Measurements from ENCODE around the gene ABCC1. TPM values are rescaled to one million over a fixed set of nuclear protein-coding genes. Genes with fewer than 3 reads are reported as not detected.

Gene ABCC1
- polyA plus RNA-seq, 1 experiment, result 69.7 TPM

- DNase-seq (ENCODE audit: low read depth, low spot score), result no peak
- H3K9me3 ChIP-seq (ENCODE audit: control insufficient read depth, insufficient read depth, low read length), result no peaks in the 10 kb centered on the region
- no peak for TF ChIP-seq CTCF (IDR thresholded peaks at IDR 0.05; ENCODE audit: low read depth, low read length)
- no peak overlapping the region for H3K4me3 ChIP-seq (ENCODE audit: low read depth, low read length)
- ChIA-PET CTCF (no interaction called here), POLR2A (no interaction called here)
- no peak overlapping the region for H3K27ac ChIP-seq (ENCODE audit: low read depth, low read length)
- no peaks in the 10 kb centered on the region for H3K27me3 ChIP-seq (ENCODE audit: control insufficient read depth, insufficient read depth, low read length)
These were observed 64.4 kb downstream of the ABCC1 start for GRCh38 chr16:16013812-16014211.

GRCh38 chr16:16014329-16015224, 65.2 kb downstream of the ABCC1 start:
- DNase-seq (ENCODE audit: low read depth, low spot score), result no peak
- H3K9me3 ChIP-seq (ENCODE audit: control insufficient read depth, insufficient read depth, low read length), result no peaks in the 10 kb centered on the region
- H3K4me3 ChIP-seq (ENCODE audit: low read depth, low read length), result no peak overlapping the region
- ChIA-PET CTCF (no interaction called here), POLR2A (interaction anchor here (0.7 kb wide), 1 partner anchor 37 kb away, joined by 7 read pairs; no protein-coding TSS in a partner anchor)
- no peaks in the 10 kb centered on the region for H3K27me3 ChIP-seq (ENCODE audit: control insufficient read depth, insufficient read depth, low read length)
- peak overlapping the region; percentile 47 for H3K27ac ChIP-seq (ENCODE audit: low read depth, low read length)
- no peak for TF ChIP-seq CTCF (IDR thresholded peaks at IDR 0.05; ENCODE audit: low read depth, low read length)

DNA sequence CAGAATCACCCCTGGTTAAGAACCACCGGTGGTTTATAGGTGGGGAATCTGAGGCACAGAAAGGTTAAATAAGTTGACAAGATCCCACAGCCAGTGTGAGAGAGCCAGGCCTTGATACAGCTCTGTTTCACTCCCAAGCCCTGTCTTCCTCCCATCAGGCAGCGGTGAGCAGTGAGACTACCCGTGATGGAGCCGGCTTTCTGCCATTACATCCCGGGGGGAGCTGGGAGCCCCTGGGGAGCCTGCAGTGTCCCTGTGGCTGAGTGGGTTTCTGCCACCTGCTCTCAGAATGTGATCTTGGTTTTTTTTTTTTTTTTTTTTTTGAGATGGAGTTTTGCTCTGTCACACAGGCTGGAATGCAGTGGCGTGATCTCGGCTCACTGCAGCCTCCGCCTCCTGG, 66.4 kb downstream of the ABCC1 start:
- CTCF ChIA-PET, result no interaction called here

GRCh38 chr16:16016388-16016964, 67.1 kb downstream of the ABCC1 start:
- ChIA-PET POLR2A (interaction anchor here (0.5 kb wide), 1 partner anchor 36 kb away, joined by 3 read pairs; no protein-coding TSS in a partner anchor), CTCF (no interaction called here)
- no peak for DNase-seq (ENCODE audit: low read depth, low spot score)
- TF ChIP-seq CTCF (IDR thresholded peaks at IDR 0.05; ENCODE audit: low read depth, low read length), result no peak
- Histone ChIP-seq H3K27ac (ENCODE audit: low read depth, low read length) (no peak overlapping the region), H3K4me3 (ENCODE audit: low read depth, low read length) (no peak overlapping the region), H3K27me3 (ENCODE audit: control insufficient read depth, insufficient read depth, low read length) (no peaks in the 10 kb centered on the region), H3K9me3 (ENCODE audit: control insufficient read depth, insufficient read depth, low read length) (no peaks in the 10 kb centered on the region)

More for the DNA sequence above, 66.4 kb downstream of the ABCC1 start:
- POLR2A ChIA-PET, result no interaction called here
- TF ChIP-seq CTCF (IDR thresholded peaks at IDR 0.05; ENCODE audit: low read depth, low read length), result no peak
- no peak for DNase-seq (ENCODE audit: low read depth, low spot score)
- H3K27ac ChIP-seq (ENCODE audit: low read depth, low read length), result peak overlapping the region; percentile 11
- H3K9me3 ChIP-seq (ENCODE audit: control insufficient read depth, insufficient read depth, low read length), result no peaks in the 10 kb centered on the region
- no peaks in the 10 kb centered on the region for H3K27me3 ChIP-seq (ENCODE audit: control insufficient read depth, insufficient read depth, low read length)
- H3K4me3 ChIP-seq (ENCODE audit: low read depth, low read length), result no peak overlapping the region

DNA sequence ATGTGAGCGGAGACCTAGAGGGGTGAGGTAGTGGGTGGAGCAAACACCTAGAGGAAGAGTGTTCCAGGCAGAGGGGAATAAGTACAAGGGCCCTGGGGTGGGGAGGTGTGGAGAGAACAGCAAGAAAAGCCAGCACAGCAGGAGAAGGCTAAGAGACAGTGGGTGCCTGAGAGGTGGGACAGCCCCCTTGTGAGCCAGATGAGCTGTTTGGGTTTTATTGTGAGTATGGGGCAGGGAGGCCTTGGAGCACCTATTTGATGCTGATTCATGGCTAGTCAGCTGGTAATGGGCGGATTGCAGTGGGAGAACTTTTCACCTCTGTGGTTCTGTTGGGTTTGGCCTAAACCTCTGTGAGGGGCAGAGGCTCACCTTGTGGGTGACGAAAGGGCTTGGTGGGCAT, 68.4 kb downstream of the ABCC1 start:
- H3K27me3 ChIP-seq (ENCODE audit: control insufficient read depth, insufficient read depth, low read length), result no peaks in the 10 kb centered on the region
- CTCF ChIA-PET, result no interaction called here
- POLR2A ChIA-PET, result no interaction called here
- H3K27ac ChIP-seq (ENCODE audit: low read depth, low read length), result peak overlapping the region; percentile 47
- DNase-seq (ENCODE audit: low read depth, low spot score), result no peak
- no peak for TF ChIP-seq CTCF (IDR thresholded peaks at IDR 0.05; ENCODE audit: low read depth, low read length)
- H3K9me3 ChIP-seq (ENCODE audit: control insufficient read depth, insufficient read depth, low read length), result no peaks in the 10 kb centered on the region
- no peak overlapping the region for H3K4me3 ChIP-seq (ENCODE audit: low read depth, low read length)

Data from AG04450 (cell line).